Activated naive CD4-positive, alpha-beta T cell treated with Interleukin-2 at 50 U/mL for 16 hours (primary cell): ENCODE results near the gene INCA1.
A peak's percentile ranks its signal among the peaks of the same experiment; 100 is the strongest.

Source experiments
- DNase-seq: peaks from one replicate; pipeline ENCODE4 v3.0.0-alpha.2; 2020

INCA1 gene

GRCh38 chr17:5003214-5003867 is 6.0 kb upstream of the INCA1 start:
- no peak for DNase-seq

GRCh38 chr17:5002121-5002788 is 4.9 kb upstream of the INCA1 start:
- DNase-seq: no peak

GRCh38 chr17:5000237-5000639 is 2.9 kb upstream of the INCA1 start:
- no peak for DNase-seq

GRCh38 chr17:4999430-5000093 is 2.2 kb upstream of the INCA1 start:
- DNase-seq: no peak

- DNase-seq: no peak
Measured at GRCh38 chr17:4998732-4999429, 1.6 kb upstream of the INCA1 start.

- no peak for DNase-seq
Measured at GRCh38 chr17:4998027-4998731, 857 bp upstream of the INCA1 start.

GRCh38 chr17:4994081-4994595 is 3.2 kb downstream of the INCA1 start:
- DNase-seq: no peak

GRCh38 chr17:4987767-4988567 is 9.4 kb downstream of the INCA1 start:
- DNase-seq: no peak

GRCh38 chr17:4986951-4987766 is 10.2 kb downstream of the INCA1 start, which contains the start of gene CAMTA2:
CAMTA2 (minus strand) TSS chr17:4987675; CDS start chr17:4986222, 1,453 bp downstream.
- DNase-seq: peak; percentile 89

GRCh38 chr17:4986403-4986802 is 10.9 kb downstream of the INCA1 start:
- DNase-seq: no peak

GRCh38 chr17:4982305-4982704 is 15.0 kb downstream of the INCA1 start:
- DNase-seq: no peak

- DNase-seq: peak; percentile 9
Measured at GRCh38 chr17:4980644-4981216, 16.6 kb downstream of the INCA1 start.

GRCh38 chr17:4978726-4979125 is 18.6 kb downstream of the INCA1 start:
- no peak for DNase-seq

GRCh38 chr17:4974115-4974670 is 23.1 kb downstream of the INCA1 start:
- DNase-seq: no peak

GRCh38 chr17:4973256-4974114 is 23.8 kb downstream of the INCA1 start:
- no peak for DNase-seq

GRCh38 chr17:4972752-4973151 is 24.6 kb downstream of the INCA1 start:
- no peak for DNase-seq

GRCh38 chr17:4972322-4972721 is 25.0 kb downstream of the INCA1 start:
- DNase-seq: no peak

- no peak for DNase-seq
Measured at GRCh38 chr17:4971826-4972225, 25.5 kb downstream of the INCA1 start.

GRCh38 chr17:4970273-4970672 is 27.0 kb downstream of the INCA1 start:
- no peak for DNase-seq
